ENCODE measurements around the gene ELP5.
"Not testable (repeated sequence)": the region's sequence is repeated elsewhere in the genome, so short reads cannot be mapped to it uniquely, and the experiment has no call there.

The ELP5 gene

GRCh38 chr17:7237266-7237760, 14.7 kb upstream of the ELP5 start:
- no peak for DNase-seq

- DNase-seq: peak; percentile 29
These were observed 14.1 kb upstream of the ELP5 start for GRCh38 chr17:7237761-7238419.

- no peak for DNase-seq
These were observed 13.5 kb upstream of the ELP5 start for GRCh38 chr17:7238420-7239090.

GRCh38 chr17:7239091-7240027, 12.7 kb upstream of the ELP5 start, which contains the start of gene PHF23:
Gene PHF23 (minus strand): TSS chr17:7239457. CDS start chr17:7239279, 178 bp downstream.
- DNase-seq: peak; percentile 93

- no peak for DNase-seq
These were observed 11.6 kb upstream of the ELP5 start for GRCh38 chr17:7240375-7240774.

- no peak for DNase-seq
These were observed 10.8 kb upstream of the ELP5 start for GRCh38 chr17:7241090-7241733.

GRCh38 chr17:7241783-7242716, 10.0 kb upstream of the ELP5 start, which contains the start of gene GABARAP:
Gene GABARAP (minus strand): TSS chr17:7242449. CDS start chr17:7242330, 119 bp downstream.
- DNase-seq: peak; percentile 64

GRCh38 chr17:7242717-7243452, 9.1 kb upstream of the ELP5 start:
- peak; percentile 79 for DNase-seq

GRCh38 chr17:7243453-7243729, 8.6 kb upstream of the ELP5 start:
- no peak for DNase-seq

GRCh38 chr17:7243838-7244237, 8.2 kb upstream of the ELP5 start:
- not testable (repeated sequence) for DNase-seq

GRCh38 chr17:7246779-7247178, 5.2 kb upstream of the ELP5 start:
- DNase-seq: no peak

GRCh38 chr17:7248796-7249195, 3.2 kb upstream of the ELP5 start:
- DNase-seq: no peak

GRCh38 chr17:7249214-7249613, 2.8 kb upstream of the ELP5 start:
- DNase-seq: no peak

- no peak for DNase-seq
These were observed 2.2 kb upstream of the ELP5 start for GRCh38 chr17:7249830-7250229.

GRCh38 chr17:7250695-7251627, 1.1 kb upstream of the ELP5 start:
- no peak for DNase-seq

- peak; percentile 87 for DNase-seq
These were observed 297 bp upstream of the ELP5 start, which contains the start of gene CTDNEP1 for GRCh38 chr17:7251661-7252175. Gene CTDNEP1 (minus strand): TSS chr17:7251734. CDS start chr17:7251296, 438 bp downstream.

- DNase-seq: no peak
These were observed 1.1 kb downstream of the ELP5 start for GRCh38 chr17:7253082-7253481.

GRCh38 chr17:7254511-7254910, 2.5 kb downstream of the ELP5 start:
- no peak for DNase-seq

- no peak for DNase-seq
These were observed 4.9 kb downstream of the ELP5 start for GRCh38 chr17:7256766-7257456.
